H9 (cell line): ENCODE data around the gene RAX2. TPM values are rescaled to one million over a fixed set of nuclear protein-coding genes. Genes with fewer than 3 reads are reported as not detected.

Source experiments
- DNase-seq: peaks from one replicate; pipeline ENCODE4 v3.0.0-alpha.2; 2017
- H2AFZ ChIP-seq: one replicate; pipeline ENCODE4 v1.6.1; 2013; ENCODE audit warnings: mild to moderate bottlenecking, low read length, control low read depth, moderate library complexity
- H2AK5ac ChIP-seq: 2 replicates; pipeline ENCODE4 v1.6.1; 2013; ENCODE audit warnings: low read length, control low read depth, mixed read lengths; ENCODE audit not compliant: insufficient read length
- H2BK120ac ChIP-seq: one replicate; pipeline ENCODE4 v1.6.1; 2013; ENCODE audit warnings: low read depth, mild to moderate bottlenecking, low read length, control low read depth, inconsistent platforms; ENCODE audit not compliant: poor library complexity, severe bottlenecking
- H2BK12ac ChIP-seq: 2 replicates; pipeline ENCODE4 v1.6.1; 2013; ENCODE audit warnings: low read length, control low read depth, mixed read lengths, low read depth; ENCODE audit not compliant: insufficient read length
- H2BK15ac ChIP-seq: 2 replicates; pipeline ENCODE4 v1.6.1; 2013; ENCODE audit warnings: low read depth, low read length, control low read depth
- H2BK20ac ChIP-seq: one replicate; pipeline ENCODE4 v1.6.1; 2013; ENCODE audit warnings: low read depth, mild to moderate bottlenecking, low read length, control low read depth, inconsistent platforms; ENCODE audit not compliant: poor library complexity, severe bottlenecking
- H2BK5ac ChIP-seq: 2 replicates; pipeline ENCODE4 v1.6.1; 2013; ENCODE audit warnings: low read length, control low read depth, mixed read lengths; ENCODE audit not compliant: insufficient read length
- H3K14ac ChIP-seq: 2 replicates; pipeline ENCODE4 v1.6.1; 2013; ENCODE audit warnings: low read length, control low read depth; ENCODE audit not compliant: insufficient read depth
- H3K18ac ChIP-seq: 2 replicates; pipeline ENCODE4 v1.6.1; 2013; ENCODE audit warnings: low read depth, mild to moderate bottlenecking, mixed read lengths, low read length, control low read depth; ENCODE audit not compliant: insufficient read length
- H3K23ac ChIP-seq: 2 replicates; pipeline ENCODE4 v1.6.1; 2013; ENCODE audit warnings: low read length, control low read depth, mixed read lengths, low read depth; ENCODE audit not compliant: insufficient read length
- H3K23me2 ChIP-seq: 2 replicates; pipeline ENCODE4 v1.6.1; 2013; ENCODE audit warnings: low read depth, mild to moderate bottlenecking, mixed read lengths, low read length, control low read depth; ENCODE audit not compliant: insufficient read length, poor library complexity, severe bottlenecking
- H3K27ac ChIP-seq: 2 replicates; pipeline ENCODE4 v1.5.1; 2013; ENCODE audit warnings: low read length, control low read depth, mixed read lengths, low read depth; ENCODE audit not compliant: insufficient read length
- H3K27me3 ChIP-seq: 2 replicates; pipeline ENCODE4 v1.6.1; 2013; ENCODE audit warnings: low read length, control low read depth, inconsistent platforms; ENCODE audit not compliant: insufficient read depth
- H3K4ac ChIP-seq: 2 replicates; pipeline ENCODE4 v1.6.1; 2013; ENCODE audit warnings: low read depth, mild to moderate bottlenecking, control low read depth, inconsistent platforms, low read length, moderate library complexity
- H3K4me1 ChIP-seq: 2 replicates; pipeline ENCODE4 v1.6.1; 2013; ENCODE audit warnings: low read length, control low read depth, inconsistent platforms; ENCODE audit not compliant: insufficient read depth
- H3K4me2 ChIP-seq: 2 replicates; pipeline ENCODE4 v1.6.1; 2013; ENCODE audit warnings: low read length, control low read depth, mixed read lengths; ENCODE audit not compliant: insufficient read length, insufficient read depth
- H3K56ac ChIP-seq: 2 replicates; pipeline ENCODE4 v1.6.1; 2013; ENCODE audit warnings: low read depth, mild to moderate bottlenecking, mixed read lengths, low read length, control low read depth; ENCODE audit not compliant: insufficient read length
- H3K79me1 ChIP-seq: 2 replicates; pipeline ENCODE4 v1.6.1; 2013; ENCODE audit warnings: low read depth, mild to moderate bottlenecking, moderate library complexity, low read length, control low read depth, inconsistent platforms; ENCODE audit not compliant: insufficient read depth, poor library complexity, severe bottlenecking
- H3K79me2 ChIP-seq: 2 replicates; pipeline ENCODE4 v1.6.1; 2013; ENCODE audit warnings: low read length, control low read depth, inconsistent platforms; ENCODE audit not compliant: insufficient read depth
- H3K9ac ChIP-seq: 2 replicates; pipeline ENCODE4 v1.6.1; 2013; ENCODE audit warnings: low read length, control low read depth, mixed read lengths; ENCODE audit not compliant: insufficient read length; ENCODE audit errors: extremely low read depth
- H3K9me3 ChIP-seq: one replicate; pipeline ENCODE4 v1.6.1; 2013; ENCODE audit warnings: low read depth, low read length, inconsistent platforms; ENCODE audit not compliant: control insufficient read depth
- H3T11ph ChIP-seq: one replicate; pipeline ENCODE4 v1.6.1; 2013; ENCODE audit warnings: mild to moderate bottlenecking, low read length, control low read depth, inconsistent platforms
- H4K20me1 ChIP-seq: one replicate; pipeline ENCODE4 v1.6.1; 2013; ENCODE audit not compliant: control insufficient read depth, insufficient read length, insufficient read depth
- H4K5ac ChIP-seq: 2 replicates; pipeline ENCODE4 v1.6.1; 2013; ENCODE audit warnings: low read depth, mild to moderate bottlenecking, mixed read lengths, low read length, control low read depth; ENCODE audit not compliant: insufficient read length
- H4K8ac ChIP-seq: replicated peaks from 2 replicates; pipeline ENCODE4 v1.6.1; 2013; ENCODE audit warnings: low read length, control low read depth, mixed read lengths, low read depth; ENCODE audit not compliant: insufficient read length
- H4K91ac ChIP-seq: 2 replicates; pipeline ENCODE4 v1.6.1; 2013; ENCODE audit warnings: low read depth, mild to moderate bottlenecking, moderate library complexity, mixed read lengths, low read length, control low read depth; ENCODE audit not compliant: insufficient read length
- H3K27ac Mint-ChIP-seq, 3 experiments: 2 replicates in 2 of 3; 3 replicates in 1 of 3; pipeline ENCODE4 v1.8.0; 2020 to 2021; ENCODE audit warnings: mixed read lengths in 3 of 3, mild to moderate bottlenecking in 1 of 3, moderate library complexity in 1 of 3
- H3K27me3 Mint-ChIP-seq: 2 replicates; pipeline ENCODE4 v1.8.0; 2021; ENCODE audit warnings: low read depth, mild to moderate bottlenecking, moderate library complexity, mixed read lengths
- H3K36me3 Mint-ChIP-seq, 3 experiments: 2 replicates in 2 of 3; 3 replicates in 1 of 3; pipeline ENCODE4 v1.8.0; 2020 to 2021; ENCODE audit warnings: low read depth in 3 of 3, mixed read lengths in 3 of 3; ENCODE audit not compliant: insufficient read depth in 1 of 3
- H3K4me1 Mint-ChIP-seq, 2 experiments: 2 replicates each; pipeline ENCODE4 v1.8.0; 2020; ENCODE audit warnings: mixed read lengths in 2 of 2
- H3K4me3 Mint-ChIP-seq, 2 experiments: 2 replicates in 1 of 2; 3 replicates in 1 of 2; pipeline ENCODE4 v1.8.0; 2020 to 2021; ENCODE audit warnings: mild to moderate bottlenecking in 2 of 2, mixed read lengths in 2 of 2, moderate library complexity in 1 of 2
- H3K9me3 Mint-ChIP-seq, 2 experiments: 2 replicates in 1 of 2; 3 replicates in 1 of 2; pipeline ENCODE4 v1.8.0; 2020; ENCODE audit warnings: mild to moderate bottlenecking in 2 of 2, mixed read lengths in 2 of 2, moderate library complexity in 1 of 2
- WGBS: extraction: QIAGEN DNeasy Blood & Tissue Kit; methylation state at CpG from one replicate; pipeline ENCODE4 v1.1.7; 2013; ENCODE audit warnings: missing lambda C conversion rate, low lambda C conversion rate, mixed read lengths; ENCODE audit not compliant: insufficient read length; ENCODE audit errors: extremely low coverage; 5-methylcytosine and 5-hydroxymethylcytosine counted together
- total RNA-seq: library from RNA; stranded (reverse); gene quantifications from 2 replicates; pipeline ENCODE4 v1.2.1, GENCODE V29; 2021
- TF ChIP-seq, protein P1 (sequence below): fragments of 200-600 bp; sonication (generic); conservative IDR thresholded peaks from 3 replicates; pipeline ENCODE4 v1.8.0; 2021; ENCODE audit warnings: antibody characterized with exemption, mild to moderate bottlenecking

RAX2 gene
- total RNA-seq, 1 experiment from 2014 or later: not detected

DNA sequence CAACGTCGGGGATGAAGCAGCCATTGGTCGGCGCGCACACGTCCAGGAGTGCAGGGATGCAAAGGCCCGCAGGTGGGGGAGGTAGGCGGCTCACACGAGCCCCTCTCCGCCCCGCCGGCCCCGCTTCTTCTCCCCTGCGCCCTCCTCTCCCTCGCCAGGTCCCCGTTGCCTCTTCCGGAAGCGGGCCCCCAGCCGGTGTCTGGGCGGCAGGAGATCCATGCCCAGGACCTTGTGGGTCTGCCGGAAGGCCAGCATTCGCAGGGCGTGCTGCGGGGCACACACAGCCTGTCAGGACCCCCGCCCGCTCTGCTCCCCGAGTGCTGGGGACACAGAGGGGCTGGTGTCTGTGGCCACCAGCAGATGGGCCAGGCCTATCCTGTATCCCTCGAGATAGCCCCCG is 33.8 kb upstream of the RAX2 start:
- no peak overlapping the region for H2AK5ac ChIP-seq
- DNase-seq: peak; percentile 25
- no peaks in the 10 kb centered on the region for H3K79me2 ChIP-seq
- no peak overlapping the region for H3K4me2 ChIP-seq
- no peak overlapping the region for H3K4ac ChIP-seq
- no peak overlapping the region for H2BK15ac ChIP-seq
- H3K14ac ChIP-seq: no peak overlapping the region
- H2AFZ ChIP-seq: no peak overlapping the region
- Mint-ChIP-seq H3K36me3 (no peaks in the 10 kb centered on the region), H3K4me1 (peaks cover 0 to 11% of the 10 kb centered on the region in 2 experiments; a peak in 2 of 4 replicates), H3K9me3 (peaks cover 0 to 6% of the 10 kb centered on the region in 2 experiments; a peak in 2 of 5 replicates), H3K27ac (no peak overlapping the region), H3K27me3 (peaks cover 25% of the 10 kb centered on the region), H3K4me3 (no peak overlapping the region)
- no peak overlapping the region for H3T11ph ChIP-seq
- H2BK20ac ChIP-seq: no peak overlapping the region
- H3K79me1 ChIP-seq: no peaks in the 10 kb centered on the region
- H4K5ac ChIP-seq: no peak overlapping the region
- H3K56ac ChIP-seq: no peak overlapping the region
- H4K20me1 ChIP-seq: no peaks in the 10 kb centered on the region
- no peak overlapping the region for H3K27ac ChIP-seq
- no peaks in the 10 kb centered on the region for H3K9me3 ChIP-seq
- no peak overlapping the region for H2BK5ac ChIP-seq
- no peak overlapping the region for H3K23ac ChIP-seq
- no peak overlapping the region for H2BK120ac ChIP-seq
- TF ChIP-seq, protein P1, sequence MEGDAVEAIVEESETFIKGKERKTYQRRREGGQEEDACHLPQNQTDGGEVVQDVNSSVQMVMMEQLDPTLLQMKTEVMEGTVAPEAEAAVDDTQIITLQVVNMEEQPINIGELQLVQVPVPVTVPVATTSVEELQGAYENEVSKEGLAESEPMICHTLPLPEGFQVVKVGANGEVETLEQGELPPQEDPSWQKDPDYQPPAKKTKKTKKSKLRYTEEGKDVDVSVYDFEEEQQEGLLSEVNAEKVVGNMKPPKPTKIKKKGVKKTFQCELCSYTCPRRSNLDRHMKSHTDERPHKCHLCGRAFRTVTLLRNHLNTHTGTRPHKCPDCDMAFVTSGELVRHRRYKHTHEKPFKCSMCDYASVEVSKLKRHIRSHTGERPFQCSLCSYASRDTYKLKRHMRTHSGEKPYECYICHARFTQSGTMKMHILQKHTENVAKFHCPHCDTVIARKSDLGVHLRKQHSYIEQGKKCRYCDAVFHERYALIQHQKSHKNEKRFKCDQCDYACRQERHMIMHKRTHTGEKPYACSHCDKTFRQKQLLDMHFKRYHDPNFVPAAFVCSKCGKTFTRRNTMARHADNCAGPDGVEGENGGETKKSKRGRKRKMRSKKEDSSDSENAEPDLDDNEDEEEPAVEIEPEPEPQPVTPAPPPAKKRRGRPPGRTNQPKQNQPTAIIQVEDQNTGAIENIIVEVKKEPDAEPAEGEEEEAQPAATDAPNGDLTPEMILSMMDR: no peak
- no peak overlapping the region for H2BK12ac ChIP-seq
- peaks cover 7% of the 10 kb centered on the region for H3K23me2 ChIP-seq
- H3K4me1 ChIP-seq: no peaks in the 10 kb centered on the region
- H3K9ac ChIP-seq: no peak overlapping the region
- H3K18ac ChIP-seq: no peak overlapping the region
- H4K8ac ChIP-seq: no peak overlapping the region
- H3K27me3 ChIP-seq: no peaks in the 10 kb centered on the region
- no peak overlapping the region for H4K91ac ChIP-seq
- WGBS: no CpG with 5 or more reads among the region's 29 CpGs
